K562 (cell line): ENCODE measurements around the gene GADL1. TPM values are rescaled to one million over a fixed set of nuclear protein-coding genes. Genes with fewer than 3 reads are reported as not detected.

Experiments
- ATAC-seq: fragments of 200-7000 bp; cut with Tn5 transposase; 3 replicates; pipeline ENCODE4 v1.9.1; 2020; ENCODE audit warnings: moderate library complexity
- BruUV-seq: library from RNA; stranded (reverse); fragments of 400-500 nt; replicated peaks from 2 replicates; lab custom pipeline; 2021; lab: Mats Ljungman, UMichigan
- CTCF ChIA-PET: fragments of 300-600 bp; formaldehyde crosslinking; extraction: SDS; loops from one replicate; lab custom pipeline; 2021; ENCODE audit warnings: low intra/inter-chr PET ratio; lab: Yijun Ruan, JAX
- POLR2A ChIA-PET: fragments of 300-600, 350-650 bp; sonication (Branson Sonifier 250); formaldehyde crosslinking; extraction: SDS; loops from one replicate; lab custom pipeline; 2021; ENCODE audit warnings: antibody characterized with exemption, inconsistent platforms; lab: Yijun Ruan, JAX
- DNase-seq, 4 experiments: peaks; one replicate each; pipeline versions ENCODE4 v3.0.0 to v3.0.0-alpha.2; 2011 to 2018; ENCODE audit warnings: low spot score in 3 of 4, mixed read lengths in 3 of 4; ENCODE audit errors: extremely low read depth in 1 of 4
- FAIRE-seq: peaks from 2 replicates; lab custom pipeline; 2011; peaks lifted over from hg19 to GRCh38; lab: Jason Lieb, UNC
- H2AFZ ChIP-seq: 2 replicates; pipeline ENCODE4 v1.6.0; 2011; ENCODE audit warnings: low read depth, low read length, control low read depth, inconsistent platforms
- H3K27ac ChIP-seq: fragments of 200-600 bp; 3 replicates; pipeline ENCODE4 v1.8.0; 2011; ENCODE audit warnings: low read depth, mild to moderate bottlenecking, control low read depth, inconsistent platforms, low read length, moderate library complexity, mixed read lengths; ENCODE audit errors: extremely low read depth
- H3K27me3 ChIP-seq, 2 experiments: fragments of 300-600 bp in 1 of 2; 2 replicates in 1 of 2; 3 replicates in 1 of 2; pipeline versions ENCODE4 v1.6.0 to v1.8.0; 2011; ENCODE audit warnings: inconsistent platforms in 2 of 2, low read length in 2 of 2, mild to moderate bottlenecking in 1 of 2, mixed read lengths in 1 of 2, moderate library complexity in 1 of 2; ENCODE audit not compliant: control insufficient read depth in 2 of 2, insufficient read depth in 2 of 2
- H3K36me3 ChIP-seq: fragments of 300-600 bp; 3 replicates; pipeline ENCODE4 v1.8.0; 2011; ENCODE audit warnings: mild to moderate bottlenecking, low read length, inconsistent platforms; ENCODE audit not compliant: control insufficient read depth, insufficient read depth
- H3K4me1 ChIP-seq, 2 experiments: fragments of 200-600 bp in 1 of 2; replicated peaks in 1 of 2; 2 replicates in 1 of 2; 3 replicates in 1 of 2; pipeline versions ENCODE4 v1.5.1 to v1.8.0; 2011; ENCODE audit warnings: inconsistent platforms in 2 of 2, low read length in 2 of 2, mild to moderate bottlenecking in 1 of 2, mixed read lengths in 1 of 2, moderate library complexity in 1 of 2; ENCODE audit not compliant: control insufficient read depth in 2 of 2, insufficient read depth in 2 of 2
- H3K4me2 ChIP-seq: 2 replicates; pipeline ENCODE4 v1.6.1; 2011; ENCODE audit warnings: low read length, control low read depth, inconsistent platforms, mixed read lengths; ENCODE audit not compliant: insufficient read depth
- H3K4me3 ChIP-seq: fragments of 200-600 bp; sonication (generic), shearing (Covaris generic); 2 replicates; pipeline ENCODE4 v1.5.1; 2016; ENCODE audit warnings: control low read depth, inconsistent platforms
- H3K79me2 ChIP-seq: fragments of 200-600 bp; 3 replicates; pipeline ENCODE4 v1.8.0; 2011; ENCODE audit warnings: low read length, inconsistent platforms; ENCODE audit not compliant: control insufficient read depth, insufficient read depth
- H3K9ac ChIP-seq, 2 experiments: 2 replicates each; pipeline versions ENCODE4 v1.6.0 to v1.6.1; 2011; ENCODE audit warnings: low read depth in 2 of 2, low read length in 2 of 2, control low read depth in 1 of 2, inconsistent platforms in 1 of 2, mild to moderate bottlenecking in 1 of 2, mixed read lengths in 1 of 2; ENCODE audit not compliant: insufficient read depth in 1 of 2
- H3K9me1 ChIP-seq: one replicate; pipeline ENCODE4 v1.6.0; 2011; ENCODE audit warnings: inconsistent platforms, mild to moderate bottlenecking, low read length, moderate library complexity; ENCODE audit not compliant: control insufficient read depth, insufficient read depth
- H3K9me3 ChIP-seq: replicated peaks from 2 replicates; pipeline ENCODE4 v1.5.1; 2011; ENCODE audit warnings: low read depth, low read length, inconsistent platforms; ENCODE audit not compliant: control insufficient read depth, insufficient read depth
- H4K20me1 ChIP-seq: replicated peaks from 2 replicates; pipeline ENCODE4 v1.6.1; 2011; ENCODE audit warnings: low read length, inconsistent platforms, mixed read lengths; ENCODE audit not compliant: control insufficient read depth, insufficient read depth
- ARID3B ChIP-seq: fragments of 250-450 bp; sonication (Bioruptor Pico); IDR thresholded peaks from 2 replicates; pipeline ENCODE4 v1.4.0; 2020; ENCODE audit warnings: borderline replicate concordance
- CREB3L1 ChIP-seq: fragments of 450-650 bp; IDR thresholded peaks from 2 replicates; pipeline ENCODE4 v1.6.1; 2014; ENCODE audit warnings: low read depth, mild to moderate bottlenecking, moderate library complexity, borderline replicate concordance
- MEIS2 ChIP-seq: fragments of 450-650 bp; IDR thresholded peaks from 2 replicates; pipeline ENCODE4 v1.6.1; 2014; ENCODE audit warnings: mild to moderate bottlenecking; ENCODE audit not compliant: partially characterized antibody
- MGA ChIP-seq: fragments of 450-650 bp; IDR thresholded peaks from 2 replicates; pipeline ENCODE4 v1.6.1; 2016; ENCODE audit warnings: mild to moderate bottlenecking, moderate library complexity
- NR2C2 ChIP-seq, 2 experiments: fragments of 200-800 bp in 1 of 2; sonication (Bioruptor generic) in 1 of 2; sonication (generic) in 1 of 2; formaldehyde crosslinking in 1 of 2; IDR thresholded peaks; 2 replicates each; pipeline versions ENCODE4 v1.6.1 to v1.8.0; 2016 to 2022; ENCODE audit warnings: mild to moderate bottlenecking in 1 of 2, missing compliant biosample characterization in 1 of 2, missing genetic modification characterization in 1 of 2, missing genetic modification reagents in 1 of 2
- WGBS: fragments of 100-300 bp; shearing (Covaris generic); methylation state at CpG from one replicate; pipeline ENCODE4 v1.1.6; 2016; ENCODE audit warnings: low coverage, mixed read lengths; ENCODE audit not compliant: insufficient coverage; ENCODE audit errors: missing lambda C conversion rate; 5-methylcytosine and 5-hydroxymethylcytosine counted together
- in situ Hi-C: fragments of 300-500 bp; cut with MboI; formaldehyde crosslinking; loops from 4 replicates; pipeline ENCODE4 v1.15.0; 2018; ENCODE audit warnings: inconsistent platforms, mixed read lengths
- intact Hi-C: fragments of 100-400 bp; cut with micrococcal nuclease; formaldehyde crosslinking; loops from 2 replicates; pipeline ENCODE4 v1.14.2; 2022
- polyA plus RNA-seq, 8 experiments: library from polyadenylated mRNA; depleted of rRNA in 4 of 8; stranded (reverse) in 5 of 8; unstranded in 3 of 8; fragments of >200 nt; fragmentation: Nextera tagmentation in 2 of 8; fragmentation: Illumina TruSeq in 1 of 8; extraction: Ambion mirVana in 2 of 8; extraction: Trizol in 1 of 8; gene quantifications; 2 replicates each; pipeline versions ENCODE4 v1.2.1 to v1.2.3, GENCODE V29; 2011 to 2014; ENCODE audit warnings: inconsistent platforms in 1 of 8, missing spikeins in 1 of 8
- total RNA-seq, 7 experiments: library from RNA; depleted of rRNA in 6 of 7; stranded (reverse); fragments of >200 nt in 6 of 7; fragmentation: Illumina TruSeq in 2 of 7; extraction: Trizol in 2 of 7; gene quantifications; 2 replicates each; pipeline versions ENCODE4 v1.2.1 to v1.2.3, GENCODE V29; 2011 to 2021; ENCODE audit warnings: low replicate concordance in 1 of 7

The GADL1 gene
- total and polyA plus RNA-seq, 9 of the 15 experiments (the other 6 are each of a cell fraction or from before 2014, with no cell fraction given), result 0.07 TPM; not detected in 8

- no peak for TF ChIP-seq NR2C2 (CRISPR knock-in tag; IDR thresholded peaks at IDR 0.05)
- no peak for TF ChIP-seq NR2C2 (tag; IDR thresholded peaks at IDR 0.05)
- TF ChIP-seq MEIS2, result no peak
- TF ChIP-seq, all 486 proteins: peak for 0
Measured at GRCh38 chr3:30708472-30708871, 186.0 kb downstream of the GADL1 start (continued).

GRCh38 chr3:30707825-30708224 is 186.6 kb downstream of the GADL1 start:
- no peak for DNase-seq
- intact Hi-C loops (no loop called here), in situ Hi-C loops (no loop called here)
- POLR2A ChIA-PET, result no interaction called here
- Histone ChIP-seq H3K4me3 (no peak overlapping the region), H3K79me2 (no peaks in the 10 kb centered on the region), H3K4me2 (no peak overlapping the region), H2AFZ (no peak overlapping the region), H3K27me3 (no peaks in the 10 kb centered on the region), H3K9me1 (no peaks in the 10 kb centered on the region), H3K27ac (no peak overlapping the region), H3K4me1 (no peaks in the 10 kb centered on the region), H3K9ac (no peak overlapping the region), H3K9me3 (no peaks in the 10 kb centered on the region), H3K36me3 (no peaks in the 10 kb centered on the region), H4K20me1 (no peaks in the 10 kb centered on the region)
- BruUV-seq, result no TSS peak
- CTCF ChIA-PET, result no interaction called here
- FAIRE-seq, result no peak
- 1% methylated on average over 4 of the region's 4 CpGs for WGBS
- no peak for ATAC-seq
- TF ChIP-seq ARID3B (CRISPR knock-in tag) (no peak), MGA (no peak), CREB3L1 (no peak)
